Measurements from ENCODE around the gene TGFA.

The TGFA gene

GRCh38 chr2:70552501-70553333 lies 909 bp downstream of the TGFA start:
- peak in 2 of 14 donors; percentile 23 to 24 for DNase-seq

GRCh38 chr2:70551167-70551566 lies 2.5 kb downstream of the TGFA start:
- DNase-seq = no peak

- DNase-seq = no peak
Observed at GRCh38 chr2:70549962-70550361, 3.7 kb downstream of the TGFA start.

GRCh38 chr2:70549064-70549710 lies 4.4 kb downstream of the TGFA start:
- no peak for DNase-seq

- no peak for DNase-seq
Observed at GRCh38 chr2:70548233-70548632, 5.4 kb downstream of the TGFA start.

- no peak for DNase-seq
Observed at GRCh38 chr2:70546885-70547284, 6.7 kb downstream of the TGFA start.

- DNase-seq = no peak
Observed at GRCh38 chr2:70546376-70546775, 7.2 kb downstream of the TGFA start.

GRCh38 chr2:70541481-70542020 lies 12.1 kb downstream of the TGFA start:
- DNase-seq = peak in 6 of 14 donors; percentile 23 to 42 (median 36)

GRCh38 chr2:70537840-70538239 lies 15.8 kb downstream of the TGFA start:
- no peak for DNase-seq

GRCh38 chr2:70536517-70537055 lies 17.0 kb downstream of the TGFA start:
- no peak for DNase-seq

GRCh38 chr2:70535573-70535972 lies 18.1 kb downstream of the TGFA start:
- no peak for DNase-seq

GRCh38 chr2:70534183-70534836 lies 19.3 kb downstream of the TGFA start:
- no peak for DNase-seq

- no peak for DNase-seq
Observed at GRCh38 chr2:70532244-70532935, 21.2 kb downstream of the TGFA start.

GRCh38 chr2:70531419-70532086 lies 22.1 kb downstream of the TGFA start:
- no peak for DNase-seq

- no peak for DNase-seq
Observed at GRCh38 chr2:70529610-70530009, 24.0 kb downstream of the TGFA start.

- DNase-seq = no peak
Observed at GRCh38 chr2:70528929-70529328, 24.7 kb downstream of the TGFA start.

GRCh38 chr2:70528276-70528675 lies 25.4 kb downstream of the TGFA start:
- DNase-seq = no peak

- no peak for DNase-seq
Observed at GRCh38 chr2:70527447-70528080, 26.1 kb downstream of the TGFA start.

GRCh38 chr2:70526126-70526525 lies 27.5 kb downstream of the TGFA start:
- no peak for DNase-seq

- DNase-seq = no peak
Observed at GRCh38 chr2:70525032-70525431, 28.6 kb downstream of the TGFA start.

All from C1 segment of cervical spinal cord (tissue), 14 donors.